Adipocyte (in vitro differentiated cells): ENCODE results near the gene ATP5IF1.

Experiments
- DNase-seq: peaks from one replicate; pipeline ENCODE4 v3.0.0-alpha.2; 2015; ENCODE audit warnings: low read depth
- H3K27me3 ChIP-seq: replicated peaks from 2 replicates; pipeline ENCODE4 v1.7.0; 2013; ENCODE audit warnings: mild to moderate bottlenecking, low read length, moderate library complexity; ENCODE audit not compliant: control insufficient read depth, insufficient read depth
- H3K36me3 ChIP-seq: 2 replicates; pipeline ENCODE4 v1.7.0; 2013; ENCODE audit warnings: low read length, mild to moderate bottlenecking, moderate library complexity; ENCODE audit not compliant: control insufficient read depth, insufficient read depth, severe bottlenecking
- H3K4me1 ChIP-seq: 2 replicates; pipeline ENCODE4 v1.7.0; 2013; ENCODE audit warnings: mild to moderate bottlenecking, low read length, moderate library complexity; ENCODE audit not compliant: control insufficient read depth, insufficient read depth
- H3K4me3 ChIP-seq: 2 replicates; pipeline ENCODE4 v1.7.0; 2013; ENCODE audit warnings: mild to moderate bottlenecking, low read length, moderate library complexity
- H3K9ac ChIP-seq: 2 replicates; pipeline ENCODE4 v1.7.0; 2013; ENCODE audit warnings: mild to moderate bottlenecking, low read length, moderate library complexity
- H3K9me3 ChIP-seq: 2 replicates; pipeline ENCODE4 v1.7.0; 2013; ENCODE audit warnings: mild to moderate bottlenecking, low read length, moderate library complexity; ENCODE audit not compliant: control insufficient read depth

The ATP5IF1 gene

GRCh38 chr1:28235755-28236655 is at the start of gene ATP5IF1:
TSS of gene ATP5IF1 (plus strand) at chr1:28236124. CDS start at chr1:28236184, 60 bp downstream.
- H3K27me3 ChIP-seq: no peaks in the 10 kb centered on the region
- H3K4me1 ChIP-seq: peaks cover 26% of the 10 kb centered on the region
- H3K36me3 ChIP-seq: no peaks in the 10 kb centered on the region
- H3K4me3 ChIP-seq: peak within 1 kb of the TSS; percentile 98
- DNase-seq: peak; percentile 99
- peak within 1 kb of the TSS; percentile 96 for H3K9ac ChIP-seq
- no peaks in the 10 kb centered on the region for H3K9me3 ChIP-seq

GRCh38 chr1:28190337-28190979 is 45.5 kb upstream of the ATP5IF1 start:
- no peaks in the 10 kb centered on the region for H3K9me3 ChIP-seq
- no peaks in the 10 kb centered on the region for H3K27me3 ChIP-seq
- H3K4me1 ChIP-seq: no peaks in the 10 kb centered on the region
- H3K9ac ChIP-seq: no peak overlapping the region
- no peak overlapping the region for H3K4me3 ChIP-seq
- H3K36me3 ChIP-seq: no peaks in the 10 kb centered on the region
- peak; percentile 13 for DNase-seq

- no peak for DNase-seq
- Histone ChIP-seq H3K36me3 (no peaks in the 10 kb centered on the region), H3K27me3 (no peaks in the 10 kb centered on the region), H3K9me3 (no peaks in the 10 kb centered on the region), H3K4me1 (no peaks in the 10 kb centered on the region), H3K9ac (no peak overlapping the region), H3K4me3 (no peak overlapping the region)
Measured at GRCh38 chr1:28190996-28191645, 44.8 kb upstream of the ATP5IF1 start.

GRCh38 chr1:28193701-28194161 is 42.2 kb upstream of the ATP5IF1 start:
- H3K36me3 ChIP-seq: peaks cover 3% of the 10 kb centered on the region
- H3K4me1 ChIP-seq: no peaks in the 10 kb centered on the region
- no peak for DNase-seq
- H3K9me3 ChIP-seq: no peaks in the 10 kb centered on the region
- H3K9ac ChIP-seq: no peak overlapping the region
- H3K4me3 ChIP-seq: no peak overlapping the region
- no peaks in the 10 kb centered on the region for H3K27me3 ChIP-seq

GRCh38 chr1:28194326-28195035 is 41.4 kb upstream of the ATP5IF1 start:
- Histone ChIP-seq H3K4me3 (no peak overlapping the region), H3K36me3 (peaks cover 11% of the 10 kb centered on the region), H3K27me3 (no peaks in the 10 kb centered on the region), H3K9ac (no peak overlapping the region), H3K9me3 (no peaks in the 10 kb centered on the region), H3K4me1 (no peaks in the 10 kb centered on the region)
- DNase-seq: no peak

GRCh38 chr1:28195780-28196179 is 40.1 kb upstream of the ATP5IF1 start:
- Histone ChIP-seq H3K9ac (no peak overlapping the region), H3K36me3 (peaks cover 23% of the 10 kb centered on the region), H3K9me3 (no peaks in the 10 kb centered on the region), H3K4me1 (no peaks in the 10 kb centered on the region), H3K27me3 (no peaks in the 10 kb centered on the region), H3K4me3 (no peak overlapping the region)
- no peak for DNase-seq

- no peak overlapping the region for H3K9ac ChIP-seq
- no peaks in the 10 kb centered on the region for H3K27me3 ChIP-seq
- no peak for DNase-seq
Measured at GRCh38 chr1:28196330-28196729, 39.6 kb upstream of the ATP5IF1 start.

GRCh38 chr1:28197682-28198415 is 38.1 kb upstream of the ATP5IF1 start:
- no peaks in the 10 kb centered on the region for H3K4me1 ChIP-seq
- no peak overlapping the region for H3K4me3 ChIP-seq
- peaks cover 36% of the 10 kb centered on the region for H3K36me3 ChIP-seq
- DNase-seq: no peak
- no peaks in the 10 kb centered on the region for H3K27me3 ChIP-seq
- no peaks in the 10 kb centered on the region for H3K9me3 ChIP-seq
- no peak overlapping the region for H3K9ac ChIP-seq

More at GRCh38 chr1:28196330-28196729, 39.6 kb upstream of the ATP5IF1 start:
- Histone ChIP-seq H3K36me3 (peaks cover 28% of the 10 kb centered on the region), H3K9me3 (no peaks in the 10 kb centered on the region), H3K4me1 (no peaks in the 10 kb centered on the region), H3K4me3 (no peak overlapping the region)

- no peak overlapping the region for H3K4me3 ChIP-seq
- DNase-seq: no peak
- no peaks in the 10 kb centered on the region for H3K27me3 ChIP-seq
- no peaks in the 10 kb centered on the region for H3K9me3 ChIP-seq
- H3K9ac ChIP-seq: no peak overlapping the region
- H3K4me1 ChIP-seq: no peaks in the 10 kb centered on the region
- peaks cover 53% of the 10 kb centered on the region for H3K36me3 ChIP-seq
Measured at GRCh38 chr1:28199328-28200233, 36.3 kb upstream of the ATP5IF1 start.
